HG03280 (cell line): ENCODE data around the gene PDE1A.
A peak's percentile ranks its signal among the peaks of the same experiment; 100 is the strongest.
"Not testable (repeated sequence)": the region's sequence is repeated elsewhere in the genome, so short reads cannot be mapped to it uniquely, and the experiment has no call there.

Experiments
- ATAC-seq: cut with Tn5 transposase; IDR thresholded peaks from one replicate; pipeline ENCODE4 v1.9.1; 2021; ENCODE audit warnings: mild to moderate bottlenecking, moderate library complexity; ENCODE audit not compliant: unreplicated experiment

The PDE1A gene

DNA sequence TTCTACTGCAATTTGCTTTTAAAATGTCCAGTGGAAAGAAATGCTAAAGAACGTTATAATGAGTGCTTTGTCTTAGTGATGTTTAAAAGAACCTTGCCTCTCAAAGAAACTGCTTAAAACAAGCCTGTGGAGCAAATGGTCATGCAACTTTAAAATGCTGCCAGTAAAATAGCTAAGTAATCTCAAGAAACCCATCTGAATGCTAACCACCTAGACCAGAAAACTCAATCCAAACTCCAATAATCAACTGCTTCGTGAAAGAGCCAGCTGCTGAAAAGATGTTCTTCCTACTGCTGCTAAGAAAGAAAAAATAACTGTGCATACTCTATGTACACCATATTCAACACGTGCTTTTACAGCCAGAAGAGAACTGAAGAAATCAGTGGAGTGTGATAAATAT is 145.6 kb downstream of the PDE1A start:
- ATAC-seq = no peak

- ATAC-seq = no peak
Observed at GRCh38 chr2:182280118-182280517, 146.7 kb downstream of the PDE1A start.

DNA sequence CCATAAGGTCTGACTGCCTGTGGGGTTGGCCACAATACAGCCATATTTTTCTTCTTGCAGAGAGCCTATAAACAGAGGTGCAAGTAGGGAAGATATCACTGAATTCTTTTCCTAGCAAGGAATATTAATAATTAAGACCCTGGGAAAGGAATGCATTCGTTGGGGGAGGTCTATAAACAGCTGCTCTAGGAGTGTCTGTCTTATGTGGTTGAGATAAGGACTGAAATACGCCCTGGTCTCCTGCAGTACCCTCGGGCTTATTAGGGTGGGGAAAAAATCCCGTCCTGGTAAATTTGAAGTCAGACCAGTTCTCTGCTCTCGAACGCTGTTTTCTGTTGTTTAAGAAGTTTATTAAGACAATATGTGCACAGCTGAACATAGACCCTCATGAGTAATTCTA is 150.2 kb downstream of the PDE1A start:
- not testable (repeated sequence) for ATAC-seq

DNA sequence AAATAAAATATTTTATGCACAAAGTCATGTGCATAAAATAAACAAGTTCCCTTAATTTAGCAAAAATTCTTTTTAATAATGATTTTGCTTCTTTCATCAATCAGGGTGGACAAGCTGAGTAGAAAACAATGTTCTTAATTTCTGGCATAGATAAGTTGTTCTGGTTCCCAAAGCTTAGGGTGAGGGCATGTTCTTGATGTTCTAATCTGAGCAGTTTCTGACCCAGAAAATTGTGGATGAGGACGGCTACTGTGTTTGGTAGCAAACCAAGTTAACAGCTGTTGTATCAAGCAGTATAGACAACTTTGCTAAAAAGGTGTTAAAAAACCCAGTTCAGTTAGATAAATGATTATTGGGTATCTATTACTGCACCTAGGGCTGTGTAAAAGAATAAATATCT is 158.9 kb downstream of the PDE1A start:
- ATAC-seq = no peak

GRCh38 chr2:182266909-182267308 is 159.9 kb downstream of the PDE1A start:
- no peak for ATAC-seq

DNA sequence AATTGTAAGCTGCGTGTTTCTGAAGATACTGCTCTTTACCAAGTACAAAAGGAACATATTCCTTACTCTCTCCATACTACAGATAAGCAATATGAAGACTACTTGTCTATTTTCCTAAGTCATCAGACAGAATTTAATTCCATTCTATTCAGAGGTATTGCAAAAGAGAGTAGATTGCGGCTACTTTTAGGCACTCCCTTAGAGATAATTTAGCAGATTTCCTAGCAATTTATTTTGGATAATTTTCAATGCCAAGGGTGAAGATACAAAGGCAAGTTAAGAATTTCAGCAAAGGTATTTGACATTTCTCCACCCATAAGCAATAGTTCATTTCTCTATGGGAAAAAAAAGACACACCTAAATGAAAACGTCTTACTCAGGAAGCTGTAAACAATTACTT is 161.1 kb downstream of the PDE1A start:
- ATAC-seq = no peak

- ATAC-seq = no peak
Observed at GRCh38 chr2:182261860-182262387, 164.9 kb downstream of the PDE1A start.

DNA sequence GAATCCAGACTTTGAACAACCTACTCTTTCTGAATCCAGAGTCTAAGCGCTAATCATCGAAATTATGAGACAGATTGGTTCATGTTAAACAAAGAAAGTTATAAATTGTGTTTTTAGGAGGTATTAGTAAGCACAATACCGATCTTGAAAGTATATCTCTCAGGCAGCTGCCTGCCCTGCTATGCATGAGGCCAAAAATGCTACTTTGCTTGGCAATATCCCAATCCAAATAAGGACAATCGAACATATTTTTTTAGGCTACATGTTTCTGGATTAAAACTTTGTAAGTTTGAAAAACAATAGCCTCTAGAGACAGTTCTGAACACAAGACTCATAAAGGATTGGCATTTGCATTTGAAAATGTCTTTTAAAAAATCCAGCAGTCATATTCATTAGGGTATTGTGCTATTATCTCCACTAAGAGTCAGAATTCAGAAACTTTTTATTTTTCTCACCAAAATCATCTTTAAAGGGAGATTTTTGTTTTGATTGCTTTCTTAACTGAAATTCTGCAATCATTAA is 167.1 kb downstream of the PDE1A start:
- no peak for ATAC-seq

DNA sequence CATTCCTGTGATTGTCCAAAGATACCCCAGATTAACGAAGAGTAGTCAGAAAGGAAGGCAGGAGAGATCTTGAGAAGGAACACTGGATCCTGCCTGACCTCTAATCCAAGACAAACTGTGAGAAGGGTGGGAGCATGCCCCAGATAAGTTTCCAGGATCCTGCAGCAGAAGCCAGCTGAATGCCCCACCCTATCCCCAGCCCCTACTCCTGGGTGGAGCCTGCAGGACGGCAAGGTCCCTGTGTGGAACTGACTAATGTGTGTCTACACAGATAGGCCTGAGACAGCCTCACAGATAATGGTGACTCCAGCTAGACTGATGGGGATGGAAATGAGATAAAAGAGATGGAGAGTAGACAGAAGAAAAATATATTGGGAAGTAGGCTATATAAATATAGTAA is 174.3 kb downstream of the PDE1A start:
- no peak for ATAC-seq

- no peak for ATAC-seq
Observed at GRCh38 chr2:182248898-182249297, 177.9 kb downstream of the PDE1A start.

- ATAC-seq = no peak
Observed at GRCh38 chr2:182248362-182248761, 178.5 kb downstream of the PDE1A start.

DNA sequence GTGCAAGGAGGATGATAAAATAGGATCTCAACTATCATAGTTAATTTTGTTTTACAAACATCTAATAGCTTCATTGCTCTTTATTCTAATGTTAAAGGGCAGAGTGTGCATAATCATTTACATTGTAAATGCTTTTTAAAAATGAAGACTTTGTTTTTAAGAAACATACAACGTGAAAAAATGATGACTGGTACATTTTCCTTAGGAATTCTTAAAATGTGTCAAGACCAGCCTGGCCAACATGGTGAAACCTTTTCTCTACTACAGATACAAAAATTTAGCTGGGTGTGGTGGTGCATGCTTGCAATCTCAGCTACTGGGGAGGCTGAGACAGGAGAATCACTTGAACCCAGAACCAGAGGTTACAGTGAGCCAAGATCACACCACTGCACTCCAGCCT is 179.0 kb downstream of the PDE1A start:
- no peak for ATAC-seq

DNA sequence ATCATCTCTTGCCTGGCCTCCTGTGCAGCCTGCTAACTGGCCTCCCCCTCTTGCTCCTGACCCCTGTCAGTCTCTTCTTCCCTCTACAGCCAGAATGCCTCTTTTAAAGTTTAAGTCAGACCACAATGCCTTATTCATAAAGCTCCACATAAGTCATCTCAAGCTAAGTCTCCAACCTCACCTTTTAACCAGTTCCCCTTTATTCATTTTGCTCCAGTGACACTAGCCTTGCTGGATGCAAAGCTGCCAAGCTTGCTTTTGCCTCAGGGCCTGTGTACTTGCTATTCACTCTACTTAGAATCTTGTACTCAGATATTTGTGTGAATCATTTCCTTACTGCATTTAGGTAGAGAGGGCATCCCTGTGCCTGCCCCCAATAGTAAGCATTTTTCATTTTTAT is 180.9 kb downstream of the PDE1A start:
- ATAC-seq = peak; percentile 39

GRCh38 chr2:182242609-182243008 is 184.2 kb downstream of the PDE1A start:
- no peak for ATAC-seq

DNA sequence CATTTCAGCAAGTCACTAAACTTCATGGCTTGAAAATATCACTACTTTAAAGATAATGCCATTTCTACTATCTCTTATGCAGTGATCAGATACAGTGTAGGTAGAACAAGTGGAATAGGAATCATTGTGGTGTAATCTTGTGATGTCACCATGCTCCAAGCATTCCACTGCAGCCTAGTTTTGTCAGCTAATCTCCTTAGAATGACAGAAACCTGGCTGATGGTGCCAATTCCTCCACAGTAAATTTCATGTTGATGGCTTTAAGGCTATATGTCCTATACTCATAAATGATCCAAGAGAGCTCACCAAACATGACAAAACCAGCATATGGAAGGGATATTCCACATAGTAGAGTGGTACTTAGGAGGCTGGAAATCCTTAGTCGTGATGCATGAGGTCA is 184.9 kb downstream of the PDE1A start:
- no peak for ATAC-seq

GRCh38 chr2:182240862-182241371 is 185.9 kb downstream of the PDE1A start:
- ATAC-seq = peak; percentile 100

GRCh38 chr2:182230561-182230960 is 196.3 kb downstream of the PDE1A start:
- no peak for ATAC-seq

- ATAC-seq = no peak
Observed at GRCh38 chr2:182229297-182229696, 197.5 kb downstream of the PDE1A start.

DNA sequence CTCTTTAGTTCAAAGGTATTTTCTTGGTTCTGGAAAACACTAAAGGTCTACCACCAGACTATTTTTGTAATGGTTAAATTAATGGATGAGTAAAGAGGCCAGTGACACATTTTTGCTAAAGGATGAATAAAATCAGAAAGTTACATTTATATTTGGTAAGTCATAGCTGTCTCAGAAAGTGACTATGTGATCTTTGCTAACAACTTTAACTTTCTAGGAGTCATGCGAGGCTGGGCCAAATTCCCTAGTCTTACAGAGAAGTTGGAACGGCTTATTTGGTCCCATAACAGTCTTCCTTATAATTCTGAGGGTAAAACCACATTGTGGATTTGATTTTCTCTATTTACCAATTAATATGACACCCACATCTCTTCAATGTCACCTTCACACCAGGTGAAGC is 198.1 kb downstream of the PDE1A start:
- ATAC-seq = no peak

GRCh38 chr2:182228073-182228473 is 198.8 kb downstream of the PDE1A start:
- ATAC-seq = no peak

- no peak for ATAC-seq
Observed at GRCh38 chr2:182226807-182227206, 200.0 kb downstream of the PDE1A start.

DNA sequence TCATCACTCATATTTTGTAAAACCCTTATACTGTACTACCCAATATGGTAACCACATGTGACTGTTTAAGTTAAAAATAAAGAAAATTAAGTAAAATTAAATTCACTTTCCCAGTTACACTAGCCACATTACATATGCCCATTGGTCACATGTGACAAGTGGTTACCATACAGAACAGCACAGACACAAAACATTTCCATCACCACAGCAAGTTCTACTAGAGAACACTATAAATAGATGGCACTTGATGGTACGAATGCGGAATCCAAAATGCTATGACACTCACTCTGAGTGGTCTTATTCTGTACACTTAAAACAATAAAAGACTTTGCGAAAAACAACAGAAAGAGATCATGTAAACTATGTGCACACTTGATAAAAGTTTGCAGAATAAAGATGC is 202.2 kb downstream of the PDE1A start:
- no peak for ATAC-seq

GRCh38 chr2:182220998-182221397 is 205.8 kb downstream of the PDE1A start:
- no peak for ATAC-seq
